ENCODE measurements around the gene PIEZO2. TPM values are rescaled to one million over a fixed set of nuclear protein-coding genes. Genes with fewer than 3 reads are reported as not detected.
"Not testable (repeated sequence)": the region's sequence is repeated elsewhere in the genome, so short reads cannot be mapped to it uniquely, and the experiment has no call there.

The PIEZO2 gene
- total RNA-seq, 2 experiments from 2014 or later: not detected

DNA sequence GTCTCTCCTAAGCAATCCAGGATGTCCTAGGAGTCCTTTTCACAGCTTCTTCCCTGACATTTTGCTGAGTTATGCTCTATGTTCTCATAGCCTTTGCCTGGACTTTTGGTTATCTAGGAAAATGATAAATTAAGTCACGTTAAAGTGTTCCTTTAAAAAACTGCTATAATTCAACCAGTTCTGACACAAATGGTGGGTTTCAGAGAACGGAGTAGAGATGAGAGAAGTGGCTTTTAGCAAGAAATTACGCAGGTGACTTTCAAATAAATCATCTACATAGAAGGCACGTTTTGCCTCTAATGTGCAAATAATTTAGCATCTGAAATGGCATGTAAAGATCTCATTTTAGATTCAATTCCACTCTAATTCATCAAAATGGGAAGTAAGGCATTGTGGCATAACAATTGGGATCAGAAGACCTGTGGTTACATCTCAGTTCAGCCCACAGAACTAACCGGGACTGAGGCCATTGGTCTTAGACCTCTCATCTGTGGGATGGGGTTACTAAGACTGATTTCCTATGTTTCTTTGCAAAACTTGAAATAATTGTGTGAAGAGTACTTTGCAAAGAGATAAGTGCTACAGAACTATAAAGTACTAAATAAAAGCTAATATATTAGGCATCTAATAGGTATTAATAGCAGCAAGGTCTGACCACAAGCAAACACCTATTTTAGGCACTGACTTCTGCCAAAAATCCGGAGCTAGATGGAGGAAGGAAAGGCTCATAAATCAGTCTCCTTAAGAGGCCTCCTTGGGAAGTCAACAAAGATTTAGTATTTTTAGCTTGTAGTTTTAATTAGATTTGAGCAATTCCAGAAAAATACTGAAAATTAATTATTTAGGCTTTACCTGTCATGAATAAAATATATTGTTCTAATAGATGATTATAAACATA lies 211.4 kb downstream of the PIEZO2 start:
- intact Hi-C loops (cut with DNase I, micrococcal nuclease): no loop called here
- Mint-ChIP-seq H3K4me3 (no peak overlapping the region), H3K9me3 (peaks cover 5% of the 10 kb centered on the region), H3K36me3 (ENCODE audit: low read depth) (no peaks in the 10 kb centered on the region), H3K4me1 (ENCODE audit: low read depth) (no peaks in the 10 kb centered on the region), H3K27ac (no peak overlapping the region), H3K27me3 (peaks cover 6% of the 10 kb centered on the region)
- no peak for ATAC-seq (ENCODE audit: poor library complexity)
- no peak for DNase-seq
- Histone ChIP-seq H3K36me3 (ENCODE audit: insufficient read depth, low read length) (no peaks in the 10 kb centered on the region), H3K27me3 (ENCODE audit: control insufficient read depth in 1 of 2, insufficient read depth in 2 of 2, low read length in 2 of 2) (no peaks in the 10 kb centered on the region), H3K4me3 (ENCODE audit: low read length) (no peak overlapping the region), H3K27ac (ENCODE audit: low read depth in 1 of 2, low read length in 2 of 2) (no peak overlapping the region), H3K9me3 (ENCODE audit: control insufficient read depth in 1 of 2, insufficient read depth in 1 of 2, low read length in 2 of 2) (peaks cover 0 to 8% of the 10 kb centered on the region in 2 experiments), H3K4me1 (ENCODE audit: insufficient read depth, low read length) (no peaks in the 10 kb centered on the region)
- TF ChIP-seq, protein P1, sequence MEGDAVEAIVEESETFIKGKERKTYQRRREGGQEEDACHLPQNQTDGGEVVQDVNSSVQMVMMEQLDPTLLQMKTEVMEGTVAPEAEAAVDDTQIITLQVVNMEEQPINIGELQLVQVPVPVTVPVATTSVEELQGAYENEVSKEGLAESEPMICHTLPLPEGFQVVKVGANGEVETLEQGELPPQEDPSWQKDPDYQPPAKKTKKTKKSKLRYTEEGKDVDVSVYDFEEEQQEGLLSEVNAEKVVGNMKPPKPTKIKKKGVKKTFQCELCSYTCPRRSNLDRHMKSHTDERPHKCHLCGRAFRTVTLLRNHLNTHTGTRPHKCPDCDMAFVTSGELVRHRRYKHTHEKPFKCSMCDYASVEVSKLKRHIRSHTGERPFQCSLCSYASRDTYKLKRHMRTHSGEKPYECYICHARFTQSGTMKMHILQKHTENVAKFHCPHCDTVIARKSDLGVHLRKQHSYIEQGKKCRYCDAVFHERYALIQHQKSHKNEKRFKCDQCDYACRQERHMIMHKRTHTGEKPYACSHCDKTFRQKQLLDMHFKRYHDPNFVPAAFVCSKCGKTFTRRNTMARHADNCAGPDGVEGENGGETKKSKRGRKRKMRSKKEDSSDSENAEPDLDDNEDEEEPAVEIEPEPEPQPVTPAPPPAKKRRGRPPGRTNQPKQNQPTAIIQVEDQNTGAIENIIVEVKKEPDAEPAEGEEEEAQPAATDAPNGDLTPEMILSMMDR (IDR thresholded peaks at IDR 0.05): no peak
- POLR2A ChIA-PET: no interaction called here
- CTCF ChIA-PET: no interaction called here

DNA sequence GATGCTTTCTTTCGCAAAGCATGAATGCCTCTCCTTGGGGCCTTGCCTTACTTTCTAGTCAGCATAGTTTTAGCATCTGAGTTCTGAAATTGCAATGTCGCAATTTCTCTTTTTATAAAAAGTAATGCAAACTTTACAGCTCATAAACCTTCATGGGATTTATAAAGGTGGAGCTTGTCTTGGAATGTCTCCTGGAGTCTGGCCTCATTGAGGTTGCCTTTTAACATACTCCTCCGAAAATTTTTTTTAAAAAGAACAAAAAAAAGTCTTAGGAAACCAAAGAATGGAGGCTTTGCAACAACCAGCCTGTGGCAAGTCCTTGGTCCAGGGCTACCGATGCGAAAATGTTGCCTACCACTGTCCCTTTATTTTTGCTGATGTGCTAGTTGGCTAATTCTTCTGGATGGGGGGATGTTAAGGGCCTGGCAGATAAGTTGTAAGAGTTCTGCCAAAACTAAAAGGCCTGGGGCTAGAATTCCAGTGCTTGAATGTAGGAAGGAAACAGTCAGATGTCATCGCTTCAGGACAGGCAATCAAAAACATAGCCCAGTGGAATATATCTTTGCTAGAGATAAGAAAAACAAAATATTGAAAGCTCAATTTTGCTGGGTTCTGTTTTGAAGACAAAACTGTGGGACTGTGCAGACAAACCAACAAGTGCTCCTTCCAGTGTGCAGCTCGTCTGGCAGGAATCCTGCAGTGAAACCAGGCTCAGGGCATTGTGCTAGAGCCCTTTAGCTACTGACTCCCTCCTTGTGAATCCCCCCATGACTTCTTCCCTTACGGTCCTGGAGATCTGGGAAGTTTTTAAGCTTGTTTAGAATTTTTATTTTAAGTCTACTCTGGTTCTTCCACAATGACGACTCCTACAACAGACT lies 213.0 kb downstream of the PIEZO2 start:
- Mint-ChIP-seq H3K4me1 (ENCODE audit: low read depth) (no peaks in the 10 kb centered on the region), H3K4me3 (no peak overlapping the region), H3K36me3 (ENCODE audit: low read depth) (no peaks in the 10 kb centered on the region), H3K27me3 (no peaks in the 10 kb centered on the region), H3K9me3 (no peaks in the 10 kb centered on the region), H3K27ac (no peak overlapping the region)
- intact Hi-C loops (cut with DNase I, micrococcal nuclease): no loop called here
- POLR2A ChIA-PET: no interaction called here
- Histone ChIP-seq H3K36me3 (ENCODE audit: insufficient read depth, low read length) (no peaks in the 10 kb centered on the region), H3K4me1 (ENCODE audit: insufficient read depth, low read length) (no peaks in the 10 kb centered on the region), H3K27me3 (ENCODE audit: control insufficient read depth in 1 of 2, insufficient read depth in 2 of 2, low read length in 2 of 2) (no peaks in the 10 kb centered on the region), H3K27ac (ENCODE audit: low read depth in 1 of 2, low read length in 2 of 2) (no peak overlapping the region), H3K9me3 (ENCODE audit: control insufficient read depth in 1 of 2, insufficient read depth in 1 of 2, low read length in 2 of 2) (peaks cover 0 to 4% of the 10 kb centered on the region in 2 experiments), H3K4me3 (ENCODE audit: low read length) (no peak overlapping the region)
- TF ChIP-seq, protein P1 (IDR thresholded peaks at IDR 0.05): no peak
- CTCF ChIA-PET: no interaction called here
- no peak for DNase-seq
- ATAC-seq (ENCODE audit: poor library complexity): no peak

- TF ChIP-seq, protein P1 (IDR thresholded peaks at IDR 0.05): no peak
- DNase-seq (no peak), ATAC-seq (ENCODE audit: poor library complexity) (no peak)
- Histone ChIP-seq H3K4me1 (ENCODE audit: insufficient read depth, low read length) (no peaks in the 10 kb centered on the region), H3K36me3 (ENCODE audit: insufficient read depth, low read length) (no peaks in the 10 kb centered on the region), H3K27ac (ENCODE audit: low read depth in 1 of 2, low read length in 2 of 2) (no peak overlapping the region), H3K9me3 (ENCODE audit: control insufficient read depth in 1 of 2, insufficient read depth in 1 of 2, low read length in 2 of 2) (peaks cover 0 to 3% of the 10 kb centered on the region in 2 experiments), H3K4me3 (ENCODE audit: low read length) (no peak overlapping the region), H3K27me3 (ENCODE audit: control insufficient read depth in 1 of 2, insufficient read depth in 2 of 2, low read length in 2 of 2) (no peaks in the 10 kb centered on the region)
- Mint-ChIP-seq H3K36me3 (ENCODE audit: low read depth) (no peaks in the 10 kb centered on the region), H3K4me3 (no peak overlapping the region), H3K4me1 (ENCODE audit: low read depth) (no peaks in the 10 kb centered on the region), H3K9me3 (no peaks in the 10 kb centered on the region), H3K27ac (no peak overlapping the region), H3K27me3 (no peaks in the 10 kb centered on the region)
- intact Hi-C loops (cut with DNase I, micrococcal nuclease): no loop called here
- CTCF ChIA-PET: no interaction called here
- POLR2A ChIA-PET: no interaction called here
Observed at GRCh38 chr18:10935588-10935987, 213.8 kb downstream of the PIEZO2 start.

- CTCF ChIA-PET; H3K27ac Mint-ChIP-seq; H3K9me3 ChIP-seq (ENCODE audit: control insufficient read depth in 1 of 2, insufficient read depth in 1 of 2, low read length in 2 of 2); H3K4me3 Mint-ChIP-seq; H3K4me1 ChIP-seq (ENCODE audit: insufficient read depth, low read length); H3K9me3 Mint-ChIP-seq; H3K27ac ChIP-seq (ENCODE audit: low read depth in 1 of 2, low read length in 2 of 2); ATAC-seq (ENCODE audit: poor library complexity); H3K27me3 ChIP-seq (ENCODE audit: control insufficient read depth in 1 of 2, insufficient read depth in 2 of 2, low read length in 2 of 2); H3K4me1 Mint-ChIP-seq (ENCODE audit: low read depth); intact Hi-C loops (cut with DNase I, micrococcal nuclease); DNase-seq; H3K36me3 Mint-ChIP-seq (ENCODE audit: low read depth); H3K36me3 ChIP-seq (ENCODE audit: insufficient read depth, low read length); H3K4me3 ChIP-seq (ENCODE audit: low read length); POLR2A ChIA-PET; H3K27me3 Mint-ChIP-seq: not testable (repeated sequence)
Observed at GRCh38 chr18:10933648-10934047, 215.7 kb downstream of the PIEZO2 start.

Data from CD4-positive, alpha-beta T cell (primary cell).